ENCODE data around the gene PSMB3.
"Not testable (repeated sequence)": the region's sequence is repeated elsewhere in the genome, so short reads cannot be mapped to it uniquely, and the experiment has no call there.

PSMB3 gene

DNA sequence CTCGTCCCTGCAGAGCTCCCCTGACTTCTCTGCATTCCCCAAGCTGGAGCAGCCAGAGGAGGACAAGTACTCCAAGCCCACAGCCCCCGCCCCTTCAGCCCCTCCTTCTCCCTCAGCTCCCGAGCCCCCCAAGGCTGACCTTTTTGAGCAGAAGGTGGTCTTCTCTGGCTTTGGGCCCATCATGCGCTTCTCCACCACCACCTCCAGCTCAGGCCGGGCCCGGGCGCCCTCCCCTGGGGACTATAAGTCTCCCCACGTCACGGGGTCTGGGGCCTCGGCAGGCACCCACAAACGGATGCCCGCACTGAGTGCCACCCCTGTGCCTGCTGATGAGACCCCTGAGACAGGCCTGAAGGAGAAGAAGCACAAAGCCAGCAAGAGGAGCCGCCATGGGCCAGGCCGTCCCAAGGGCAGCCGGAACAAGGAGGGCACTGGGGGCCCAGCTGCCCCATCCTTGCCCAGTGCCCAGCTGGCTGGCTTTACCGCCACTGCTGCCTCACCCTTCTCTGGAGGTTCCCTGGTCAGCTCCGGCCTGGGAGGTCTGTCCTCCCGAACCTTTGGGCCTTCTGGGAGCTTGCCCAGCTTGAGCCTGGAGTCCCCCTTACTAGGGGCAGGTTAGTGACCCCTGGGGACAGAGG, 36.1 kb upstream of the PSMB3 start:
- DNase-seq = no peak

GRCh38 chr17:38717139-38717745, 35.3 kb upstream of the PSMB3 start:
- no peak for DNase-seq

GRCh38 chr17:38719289-38719942, 33.1 kb upstream of the PSMB3 start:
- no peak for DNase-seq

DNA sequence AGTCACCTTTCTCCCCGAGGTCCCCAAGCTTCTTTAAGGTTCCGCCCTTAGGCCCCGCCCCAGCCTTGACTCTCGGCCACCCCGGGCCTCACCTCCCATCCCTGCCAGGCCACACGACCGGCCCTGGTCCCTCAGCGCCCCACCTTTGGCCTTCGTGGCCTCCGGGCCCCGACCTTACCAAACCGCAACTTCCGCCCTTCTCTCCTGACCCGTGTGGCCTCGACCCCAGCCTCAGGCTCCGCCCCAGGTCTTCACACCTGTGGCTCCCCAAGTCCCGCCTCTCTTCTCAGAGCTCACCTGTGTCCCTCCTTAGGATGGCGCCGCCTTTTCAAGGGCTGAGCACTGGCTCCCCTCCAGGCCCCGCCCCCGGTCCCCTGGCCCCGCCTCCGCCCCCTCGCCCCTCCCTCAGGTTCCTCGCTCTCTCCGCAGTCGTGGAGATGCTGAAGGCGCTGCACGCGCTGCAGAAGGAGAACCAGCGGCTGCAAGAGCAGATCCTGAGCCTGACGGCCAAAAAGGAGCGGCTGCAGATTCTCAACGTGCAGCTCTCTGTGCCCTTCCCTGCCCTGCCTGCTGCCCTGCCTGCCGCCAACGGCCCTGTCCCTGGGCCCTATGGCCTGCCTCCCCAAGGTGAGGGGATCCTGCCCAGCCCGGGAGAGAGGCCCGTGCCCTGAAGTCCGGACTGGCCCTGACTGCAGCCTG, 32.4 kb upstream of the PSMB3 start:
- no peak for DNase-seq

DNA sequence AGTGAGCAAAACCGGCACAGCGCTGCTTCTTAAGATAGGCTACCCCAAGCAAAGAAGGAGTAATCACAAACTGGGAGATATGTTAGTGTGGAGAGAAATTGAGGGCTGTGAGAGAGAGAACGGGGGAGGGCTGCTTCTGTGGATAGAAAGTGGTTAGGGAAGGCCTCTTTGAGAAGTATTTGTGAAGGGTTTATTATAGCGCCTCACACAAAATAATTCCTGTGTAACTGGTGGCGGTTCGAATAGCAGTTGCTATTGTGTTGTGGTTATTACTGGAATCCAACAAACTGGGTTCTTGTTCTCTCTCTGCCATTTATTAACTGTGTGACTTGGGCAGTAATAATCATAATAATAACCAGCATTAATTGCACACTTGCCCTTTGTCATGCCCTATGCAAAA, 31.6 kb upstream of the PSMB3 start:
- DNase-seq = no peak

DNA sequence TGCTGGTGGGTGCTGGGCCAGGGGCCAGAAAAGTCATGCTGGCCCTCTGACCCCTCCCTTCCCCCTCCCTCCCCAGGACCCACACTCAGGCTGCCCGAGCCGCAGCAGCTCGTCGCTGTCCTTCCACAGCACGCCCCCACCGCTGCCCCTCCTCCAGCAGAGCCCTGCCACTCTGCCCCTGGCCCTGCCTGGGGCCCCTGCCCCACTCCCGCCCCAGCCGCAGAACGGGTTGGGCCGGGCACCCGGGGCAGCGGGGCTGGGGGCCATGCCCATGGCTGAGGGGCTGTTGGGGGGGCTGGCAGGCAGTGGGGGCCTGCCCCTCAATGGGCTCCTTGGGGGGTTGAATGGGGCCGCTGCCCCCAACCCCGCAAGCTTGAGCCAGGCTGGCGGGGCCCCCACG, 30.7 kb upstream of the PSMB3 start:
- no peak for DNase-seq

GRCh38 chr17:38724337-38724988, 28.1 kb upstream of the PSMB3 start:
- DNase-seq = no peak

DNA sequence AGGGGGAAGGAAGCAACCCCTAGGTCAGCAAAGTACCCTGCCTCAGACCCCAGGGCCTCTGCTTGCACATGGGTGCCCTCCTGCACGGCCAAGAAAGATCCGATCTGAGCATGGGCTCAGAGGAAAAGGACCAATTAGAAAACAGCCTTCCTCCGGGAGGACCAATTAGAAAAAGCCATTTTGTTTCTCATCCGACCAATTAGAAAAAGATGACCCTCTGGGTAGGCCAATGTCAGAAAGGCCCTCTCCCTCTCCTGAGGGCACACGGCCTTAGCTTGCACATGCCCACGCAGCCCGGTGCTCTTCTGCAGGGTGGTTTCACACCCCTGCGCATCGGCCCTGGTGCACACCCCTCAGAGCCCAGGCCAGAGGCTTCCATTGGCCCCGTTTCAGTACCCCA, 27.5 kb upstream of the PSMB3 start:
- no peak for DNase-seq

- not testable (repeated sequence) for DNase-seq
These were observed 26.4 kb upstream of the PSMB3 start for GRCh38 chr17:38726145-38726544.

GRCh38 chr17:38727736-38728135, 24.8 kb upstream of the PSMB3 start:
- DNase-seq = peak; percentile 83 to 89

- DNase-seq = peak in 1 of 2 experiments; percentile 63
These were observed 24.2 kb upstream of the PSMB3 start for GRCh38 chr17:38728290-38728831.

DNA sequence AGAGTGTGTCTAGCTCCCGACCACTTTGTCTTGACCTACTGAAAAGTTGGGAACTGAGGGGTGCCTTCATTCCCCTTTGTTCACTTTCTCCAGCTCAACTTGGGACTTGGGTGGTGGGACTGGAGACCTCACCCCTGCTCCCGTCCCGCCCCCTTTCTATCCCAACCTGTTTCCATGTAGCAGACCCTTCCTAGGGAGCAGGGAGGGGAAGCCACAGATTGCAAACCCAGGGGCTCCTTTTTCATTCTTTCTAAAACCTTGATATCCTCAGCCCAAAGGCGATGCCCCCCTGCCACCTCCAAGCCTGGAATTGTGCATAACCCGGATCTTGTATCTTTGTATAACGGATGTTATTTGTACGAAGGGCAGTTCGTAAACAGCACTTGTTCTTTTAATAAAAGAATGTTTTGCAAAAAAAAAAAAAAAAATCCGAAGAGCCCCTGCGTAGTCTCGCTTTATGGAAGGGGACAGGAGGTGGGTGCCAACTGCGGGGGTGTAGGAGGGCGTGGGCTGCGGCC, 23.1 kb upstream of the PSMB3 start:
- DNase-seq = no peak

GRCh38 chr17:38729886-38730525, 22.5 kb upstream of the PSMB3 start, which contains the start of gene CISD3:
Gene CISD3 (plus strand): TSS chr17:38730341. CDS start chr17:38730359, 18 bp downstream.
- peak; percentile 85 to 86 for DNase-seq

GRCh38 chr17:38730526-38731379, 21.8 kb upstream of the PSMB3 start:
- no peak for DNase-seq

DNA sequence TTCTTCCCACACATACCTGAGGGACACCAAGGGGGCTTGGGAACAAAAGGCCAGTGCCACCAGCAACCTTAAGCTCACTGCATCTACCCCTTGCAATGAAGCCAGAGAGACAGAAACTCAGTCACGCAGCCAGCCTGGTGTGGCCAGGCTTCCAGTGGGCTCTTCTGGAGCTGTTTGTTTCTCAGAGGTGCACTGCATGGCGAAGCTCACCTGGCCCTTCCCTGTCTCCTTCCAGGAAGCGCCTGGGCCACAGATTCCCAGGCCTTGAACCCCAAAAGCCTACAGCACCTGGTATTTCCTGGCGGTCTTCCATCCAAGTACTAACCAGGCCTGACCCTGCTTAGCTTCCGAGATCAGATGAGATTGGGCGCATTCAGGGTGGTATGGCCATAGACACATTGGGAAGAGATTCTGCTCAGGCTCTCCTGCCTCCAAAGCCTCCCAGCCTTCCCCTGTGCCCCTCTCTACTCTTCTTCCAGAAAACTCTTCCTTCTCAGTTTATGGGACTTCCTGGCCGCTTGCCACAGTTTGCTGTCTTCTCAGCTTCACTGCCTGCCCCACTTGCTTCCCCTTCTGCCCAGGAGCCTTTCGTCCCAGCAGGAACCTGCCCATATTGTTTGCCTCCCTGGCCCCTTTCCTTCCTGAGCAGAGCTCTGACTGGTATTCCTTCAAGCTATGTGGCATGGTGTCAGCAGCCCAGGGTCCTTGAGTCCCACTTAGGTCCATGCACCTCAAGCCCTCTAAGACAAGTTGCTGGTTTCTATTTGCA, 20.8 kb upstream of the PSMB3 start:
- no peak for DNase-seq

- no peak for DNase-seq
These were observed 19.9 kb upstream of the PSMB3 start for GRCh38 chr17:38732376-38733281.

DNA sequence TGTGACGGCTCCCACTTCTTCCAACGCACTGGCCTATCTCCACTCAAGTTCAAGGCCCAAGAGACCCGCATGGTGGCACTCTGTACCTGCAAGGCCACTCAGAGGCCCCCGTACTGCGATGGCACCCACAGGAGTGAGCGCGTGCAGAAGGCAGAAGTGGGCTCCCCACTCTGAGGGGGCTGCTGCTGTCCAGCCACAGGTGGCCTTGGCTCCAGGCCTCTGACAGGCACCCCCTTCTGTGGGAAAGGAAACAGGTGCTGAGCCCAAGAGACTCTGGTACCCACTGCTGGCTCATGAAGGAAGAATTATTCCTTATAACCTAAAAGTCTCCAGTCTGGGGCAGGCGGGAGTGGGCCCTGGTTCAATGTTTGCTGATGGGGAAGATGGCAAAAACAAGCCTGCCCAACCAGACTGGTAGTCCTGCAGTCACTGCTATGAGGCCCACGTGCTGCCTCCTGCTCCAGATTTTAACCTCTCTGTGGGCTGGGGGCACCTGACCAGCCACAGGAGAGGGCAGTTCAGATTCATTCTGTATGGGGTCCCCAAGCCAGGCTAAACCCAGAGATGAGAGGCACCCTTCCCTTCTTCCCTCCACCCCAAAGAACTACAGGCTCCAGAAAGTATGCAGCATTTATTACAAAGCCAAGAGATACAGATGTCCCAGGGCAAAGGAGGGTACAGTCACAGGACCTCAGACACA, 19.1 kb upstream of the PSMB3 start:
- no peak for DNase-seq
